Measurements from ENCODE around the gene KIAA1671.
A peak's percentile ranks its signal among the peaks of the same experiment; 100 is the strongest.

KIAA1671 gene

DNA sequence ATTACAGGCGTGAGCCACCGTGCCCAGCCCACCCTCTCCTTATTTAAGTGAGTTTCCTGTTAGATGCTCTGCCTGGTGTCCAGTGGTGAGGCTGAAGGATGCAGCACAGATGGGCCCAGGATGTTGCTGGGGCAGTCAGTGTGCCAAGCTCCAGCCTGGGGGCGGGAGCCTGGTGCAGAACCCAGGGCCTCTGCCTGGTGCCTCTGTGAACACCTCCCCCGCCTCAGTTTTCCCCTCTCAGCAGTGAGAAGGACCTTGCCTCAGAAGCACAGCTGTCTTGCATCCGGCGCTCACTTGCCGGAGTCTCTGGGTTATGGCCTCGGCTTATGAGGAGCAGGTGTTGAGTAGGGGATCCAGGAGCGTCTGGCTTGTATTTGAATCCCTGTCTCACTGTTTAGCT, 116.2 kb downstream of the KIAA1671 start:
- TF ChIP-seq CTCF (IDR thresholded peaks at IDR 0.05; ENCODE audit: insufficient read depth, low read depth, low read length, missing control alignments), result no peak
- DNase-seq (ENCODE audit: low read depth), result no peak
- H3K4me3 ChIP-seq (ENCODE audit: low read depth, low read length), result no peak overlapping the region

DNA sequence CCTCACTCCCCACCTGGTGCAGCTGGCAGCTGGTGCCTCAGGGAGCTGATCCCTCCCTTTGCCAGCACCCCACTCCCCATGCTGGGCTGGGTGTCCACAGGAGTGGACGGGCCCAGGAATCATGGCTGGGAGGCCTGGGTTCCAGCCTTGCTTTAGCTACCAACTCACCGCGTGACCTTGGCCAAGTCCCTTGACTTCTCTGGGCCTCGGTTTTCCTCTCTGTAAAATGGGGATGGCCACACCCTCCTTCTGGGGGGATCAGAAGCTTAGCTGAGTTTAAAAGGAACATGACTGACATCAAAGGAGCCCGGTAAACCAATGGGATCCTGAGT, 116.9 kb downstream of the KIAA1671 start:
- DNase-seq (ENCODE audit: low read depth), result no peak
- no peak overlapping the region for H3K4me3 ChIP-seq (ENCODE audit: low read depth, low read length)
- TF ChIP-seq CTCF (IDR thresholded peaks at IDR 0.05; ENCODE audit: insufficient read depth, low read depth, low read length, missing control alignments), result no peak

- DNase-seq (ENCODE audit: low read depth), result no peak
- no peak overlapping the region for H3K4me3 ChIP-seq (ENCODE audit: low read depth, low read length)
- no peak for TF ChIP-seq CTCF (IDR thresholded peaks at IDR 0.05; ENCODE audit: insufficient read depth, low read depth, low read length, missing control alignments)
Observed at GRCh38 chr22:25069758-25070481, 117.4 kb downstream of the KIAA1671 start.

GRCh38 chr22:25070956-25071355, 118.4 kb downstream of the KIAA1671 start:
- DNase-seq (ENCODE audit: low read depth), result peak; percentile 45
- no peak overlapping the region for H3K4me3 ChIP-seq (ENCODE audit: low read depth, low read length)
- TF ChIP-seq CTCF (IDR thresholded peaks at IDR 0.05; ENCODE audit: insufficient read depth, low read depth, low read length, missing control alignments), result no peak

DNA sequence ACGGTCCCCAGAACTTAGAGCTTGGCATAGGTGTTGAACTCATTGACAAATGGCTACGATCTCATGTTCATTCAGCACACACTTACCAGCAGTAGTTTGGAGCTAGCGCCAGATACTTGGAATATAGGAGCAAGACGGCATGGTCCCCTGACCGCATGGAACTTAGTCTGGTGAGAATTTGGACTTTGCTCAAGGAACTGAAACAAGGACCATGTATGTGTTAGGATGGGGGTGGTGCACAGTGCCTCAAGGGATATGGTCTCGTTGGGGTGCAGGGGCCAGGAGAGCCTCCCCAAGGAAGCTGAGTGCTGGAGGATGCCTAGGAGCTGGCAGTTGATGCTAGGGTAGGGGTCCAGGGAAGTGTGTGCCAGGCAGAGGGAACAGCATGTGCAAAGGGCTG, 119.2 kb downstream of the KIAA1671 start:
- no peak overlapping the region for H3K4me3 ChIP-seq (ENCODE audit: low read depth, low read length)
- no peak for DNase-seq (ENCODE audit: low read depth)
- TF ChIP-seq CTCF (IDR thresholded peaks at IDR 0.05; ENCODE audit: insufficient read depth, low read depth, low read length, missing control alignments), result no peak

DNA sequence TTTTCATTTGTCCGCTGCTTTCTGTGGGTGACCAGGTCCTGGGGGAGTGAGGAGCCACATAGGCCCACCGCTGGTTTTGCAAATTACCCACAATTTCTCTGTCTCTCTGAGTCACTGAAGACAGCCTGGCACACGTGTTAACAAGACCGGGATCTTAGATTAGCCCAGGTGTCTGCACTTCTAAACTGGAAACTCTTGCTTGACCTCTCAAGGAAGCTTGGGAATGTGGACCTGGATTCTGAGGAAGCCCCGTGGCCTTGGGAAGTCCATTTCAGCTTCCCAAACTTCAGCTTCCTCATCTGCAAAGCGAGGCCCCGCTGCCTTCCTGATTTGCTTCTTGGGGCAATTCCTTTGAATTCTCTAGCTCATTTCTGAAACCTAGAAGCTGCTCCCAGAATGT, 119.9 kb downstream of the KIAA1671 start:
- DNase-seq (ENCODE audit: low read depth), result no peak
- TF ChIP-seq CTCF (IDR thresholded peaks at IDR 0.05; ENCODE audit: insufficient read depth, low read depth, low read length, missing control alignments), result no peak
- H3K4me3 ChIP-seq (ENCODE audit: low read depth, low read length), result no peak overlapping the region

DNA sequence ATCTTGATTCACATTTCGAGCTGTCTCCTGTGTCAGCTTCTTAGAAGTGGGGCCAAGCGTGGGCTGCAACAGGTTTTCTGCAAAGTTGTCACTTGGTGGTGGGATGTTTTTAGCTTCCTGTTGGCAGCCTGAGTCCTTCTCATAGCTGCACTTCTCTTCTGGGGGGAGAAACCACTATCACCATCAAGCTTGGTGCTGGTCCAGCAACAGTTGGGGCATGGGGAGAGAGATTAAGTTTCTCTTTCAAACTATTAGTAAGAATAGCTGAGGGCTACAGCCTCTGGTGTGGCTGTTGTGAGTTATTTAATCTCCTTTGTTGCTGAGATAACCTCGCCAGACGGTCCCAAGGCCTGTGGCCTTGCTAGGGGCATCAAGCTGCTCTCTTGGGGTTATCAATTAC, 123.8 kb downstream of the KIAA1671 start:
- no peak for TF ChIP-seq CTCF (IDR thresholded peaks at IDR 0.05; ENCODE audit: insufficient read depth, low read depth, low read length, missing control alignments)
- peak; percentile 54 for DNase-seq (ENCODE audit: low read depth)
- H3K4me3 ChIP-seq (ENCODE audit: low read depth, low read length), result no peak overlapping the region

All from GM12865 (cell line).